HG03575 (cell line): ENCODE measurements around the gene ZFPM1.

Experiments used
- ATAC-seq: cut with Tn5 transposase; IDR thresholded peaks from one replicate; pipeline ENCODE4 v1.9.1; 2021; ENCODE audit not compliant: unreplicated experiment, insufficient number of reproducible peaks, low FRiP score; ENCODE audit errors: extremely low read depth

Gene ZFPM1

GRCh38 chr16:88529596-88529995 lies 76.5 kb downstream of the ZFPM1 start:
- no peak for ATAC-seq

- ATAC-seq = no peak
Measured at GRCh38 chr16:88530051-88530857, 77.2 kb downstream of the ZFPM1 start.

- ATAC-seq = no peak
Measured at GRCh38 chr16:88530858-88531203, 77.8 kb downstream of the ZFPM1 start.

GRCh38 chr16:88531346-88531745 lies 78.3 kb downstream of the ZFPM1 start:
- no peak for ATAC-seq

GRCh38 chr16:88531931-88532433 lies 78.9 kb downstream of the ZFPM1 start:
- ATAC-seq = no peak

- no peak for ATAC-seq
Measured at GRCh38 chr16:88532434-88533241, 79.6 kb downstream of the ZFPM1 start.

- ATAC-seq = no peak
Measured at GRCh38 chr16:88533381-88533917, 80.4 kb downstream of the ZFPM1 start.

GRCh38 chr16:88533932-88534637 lies 81.0 kb downstream of the ZFPM1 start:
- no peak for ATAC-seq

- no peak for ATAC-seq
Measured at GRCh38 chr16:88534638-88535190, 81.6 kb downstream of the ZFPM1 start.

- no peak for ATAC-seq
Measured at GRCh38 chr16:88535191-88535856, 82.2 kb downstream of the ZFPM1 start.

- no peak for ATAC-seq
Measured at GRCh38 chr16:88535857-88536222, 82.8 kb downstream of the ZFPM1 start.

GRCh38 chr16:88536510-88536909 lies 83.4 kb downstream of the ZFPM1 start:
- no peak for ATAC-seq

- ATAC-seq = no peak
Measured at GRCh38 chr16:88536971-88537751, 84.1 kb downstream of the ZFPM1 start.

- no peak for ATAC-seq
Measured at GRCh38 chr16:88537859-88538258, 84.8 kb downstream of the ZFPM1 start.

GRCh38 chr16:88538366-88539060 lies 85.4 kb downstream of the ZFPM1 start:
- ATAC-seq = no peak

GRCh38 chr16:88539261-88539651 lies 86.2 kb downstream of the ZFPM1 start:
- ATAC-seq = no peak

GRCh38 chr16:88539652-88540345 lies 86.7 kb downstream of the ZFPM1 start:
- ATAC-seq = no peak
